SK-N-SH (cell line): Measurements from ENCODE around the gene DOK6. TPM values are rescaled to one million over a fixed set of nuclear protein-coding genes. Genes with fewer than 3 reads are reported as not detected.

Experiments used
- CTCF ChIA-PET: fragments of 300-600, 350-600 bp; formaldehyde crosslinking; extraction: SDS; loops from one replicate; lab custom pipeline; 2021; lab: Yijun Ruan, JAX
- POLR2A ChIA-PET: fragments of 350-600 bp; sonication (Branson Sonifier 250); formaldehyde crosslinking; extraction: SDS; loops from one replicate; lab custom pipeline; 2020; ENCODE audit warnings: antibody characterized with exemption, inconsistent platforms; lab: Yijun Ruan, JAX
- DNase-seq: peaks from one replicate; pipeline ENCODE4 v3.0.0; 2012
- H2AFZ ChIP-seq: fragments of 200-600 bp; sonication (generic); 2 replicates; pipeline ENCODE4 v1.8.1; 2016; ENCODE audit warnings: antibody characterized with exemption, mild to moderate bottlenecking, low read depth
- H3F3A ChIP-seq: fragments of 200-600 bp; sonication (generic); replicated peaks from 2 replicates; pipeline ENCODE3; 2016; ENCODE audit warnings: antibody characterized with exemption, mild to moderate bottlenecking; ENCODE audit not compliant: insufficient read depth
- H3K27ac ChIP-seq, 2 experiments: fragments of 200-500 bp in 1 of 2; fragments of 200-600 bp in 1 of 2; sonication (Bioruptor generic) in 1 of 2; sonication (generic), shearing (Covaris generic) in 1 of 2; 2 replicates each; pipeline versions ENCODE4 v1.5.1 to v1.6.1; 2014 to 2016; ENCODE audit warnings: low read depth in 2 of 2, inconsistent platforms in 1 of 2, low read length in 1 of 2, mild to moderate bottlenecking in 1 of 2, mixed read lengths in 1 of 2
- H3K27me3 ChIP-seq: fragments of 200-600 bp; sonication (generic), shearing (Covaris generic); 2 replicates; pipeline ENCODE4 v1.6.1; 2016; ENCODE audit warnings: mixed run types; ENCODE audit not compliant: insufficient read depth
- H3K36me3 ChIP-seq, 2 experiments: fragments of 200-500 bp in 1 of 2; fragments of 200-600 bp in 1 of 2; sonication (Bioruptor generic) in 1 of 2; sonication (generic) in 1 of 2; replicated peaks in 1 of 2; 2 replicates each; pipeline versions ENCODE3 to v1.5.1; 2014 to 2016; ENCODE audit warnings: low read length in 1 of 2, mild to moderate bottlenecking in 1 of 2; ENCODE audit not compliant: insufficient read depth in 2 of 2, control insufficient read depth in 1 of 2
- H3K4me1 ChIP-seq, 2 experiments: fragments of 200-500 bp in 1 of 2; fragments of 200-600 bp in 1 of 2; sonication (Bioruptor generic) in 1 of 2; sonication (generic), shearing (Covaris generic) in 1 of 2; 2 replicates each; pipeline versions ENCODE4 v1.5.1 to v1.6.1; 2014 to 2016; ENCODE audit warnings: low read depth in 1 of 2, low read length in 1 of 2, mixed run types in 1 of 2; ENCODE audit not compliant: insufficient read depth in 2 of 2, control insufficient read depth in 1 of 2
- H3K4me2 ChIP-seq: fragments of 200-600 bp; sonication (generic), shearing (Covaris generic); 2 replicates; pipeline ENCODE4 v1.6.1; 2017; ENCODE audit warnings: mixed run types
- H3K4me3 ChIP-seq, 2 experiments: fragments of 200-500 bp in 1 of 2; fragments of 200-600 bp in 1 of 2; sonication (Bioruptor generic) in 1 of 2; sonication (generic), shearing (Covaris generic) in 1 of 2; 2 replicates each; pipeline versions ENCODE4 v1.5.1 to v1.8.1; 2014 to 2016; ENCODE audit warnings: low read depth in 2 of 2, inconsistent platforms in 1 of 2, low read length in 1 of 2, mild to moderate bottlenecking in 1 of 2, mixed read lengths in 1 of 2, moderate library complexity in 1 of 2
- H3K79me2 ChIP-seq: fragments of 200-600 bp; sonication (generic); 2 replicates; pipeline ENCODE4 v1.8.1; 2017; ENCODE audit warnings: mild to moderate bottlenecking; ENCODE audit not compliant: insufficient read depth
- H3K9ac ChIP-seq: fragments of 200-600 bp; sonication (generic); 2 replicates; pipeline ENCODE4 v1.6.1; 2017; ENCODE audit warnings: mixed run types
- H3K9me2 ChIP-seq: fragments of 200-600 bp; sonication (generic); 2 replicates; pipeline ENCODE4 v1.6.1; 2017; ENCODE audit warnings: mixed run types
- H3K9me3 ChIP-seq: fragments of 200-600 bp; sonication (generic); 2 replicates; pipeline ENCODE4 v1.6.1; 2017; ENCODE audit warnings: mixed run types, mild to moderate bottlenecking, moderate library complexity
- H4K20me1 ChIP-seq: fragments of 200-600 bp; sonication (generic); 2 replicates; pipeline ENCODE4 v1.6.1; 2017; ENCODE audit warnings: mild to moderate bottlenecking, mixed run types; ENCODE audit not compliant: insufficient read depth
- CHD2 ChIP-seq: fragments of 150-350 bp; IDR thresholded peaks from 2 replicates; pipeline ENCODE4 v1.6.1; 2018; ENCODE audit warnings: low read length; ENCODE audit not compliant: partially characterized antibody
- EP300 ChIP-seq, 2 experiments: IDR thresholded peaks; 2 replicates each; pipeline versions ENCODE4 v1.4.0 to v1.6.1; 2012; ENCODE audit warnings: borderline replicate concordance in 1 of 2, low read depth in 1 of 2, low read length in 1 of 2
- FOSL2 ChIP-seq: IDR thresholded peaks from 2 replicates; pipeline ENCODE4 v1.4.0; 2012; ENCODE audit warnings: low read depth, mild to moderate bottlenecking, moderate library complexity, borderline replicate concordance
- FOXM1 ChIP-seq: IDR thresholded peaks from 2 replicates; pipeline ENCODE4 v1.4.0; 2012; ENCODE audit warnings: low read depth, mild to moderate bottlenecking
- GATA2 ChIP-seq: sonication (generic); formaldehyde crosslinking; IDR thresholded peaks from 2 replicates; pipeline ENCODE4 v1.5.0; 2020; ENCODE audit warnings: mild to moderate bottlenecking, missing genetic modification reagents
- JUND ChIP-seq: IDR thresholded peaks from 2 replicates; pipeline ENCODE4 v1.4.0; 2012
- NRF1 ChIP-seq: IDR thresholded peaks from 2 replicates; pipeline ENCODE4 v1.6.1; 2012; ENCODE audit warnings: low read depth, mild to moderate bottlenecking, low read length
- SIN3A ChIP-seq: IDR thresholded peaks from 2 replicates; pipeline ENCODE4 v1.6.1; 2012; ENCODE audit warnings: low read depth, mild to moderate bottlenecking, low read length, moderate library complexity, borderline replicate concordance
- TAF1 ChIP-seq: IDR thresholded peaks from 2 replicates; pipeline ENCODE4 v1.6.1; 2012; ENCODE audit warnings: low read depth, mild to moderate bottlenecking, low read length, moderate library complexity, borderline replicate concordance
- WGBS: methylation state at CpG from one replicate; pipeline ENCODE4 v1.1.6; 2017; ENCODE audit warnings: low lambda C conversion rate; 5-methylcytosine and 5-hydroxymethylcytosine counted together
- polyA plus RNA-seq, 3 experiments: library from polyadenylated mRNA; depleted of rRNA; stranded (reverse); fragments of >200 nt; gene quantifications; 2 replicates each; pipeline ENCODE4 v1.2.3, GENCODE V29; 2012
- TF ChIP-seq, protein P1 (sequence below): fragments of 150-350 bp; IDR thresholded peaks from 2 replicates; pipeline ENCODE4 v1.6.1; 2017; ENCODE audit warnings: antibody characterized with exemption, low read length, low read depth, borderline replicate concordance
- TF ChIP-seq, protein P2 (sequence below): IDR thresholded peaks from 2 replicates; pipeline ENCODE4 v1.6.1; 2012; ENCODE audit warnings: mild to moderate bottlenecking, low read depth, low read length, moderate library complexity
- TF ChIP-seq, protein P3 (sequence below): IDR thresholded peaks from 2 replicates; pipeline ENCODE4 v1.4.0; 2012; ENCODE audit warnings: low read depth, borderline replicate concordance

Gene DOK6
- polyA plus RNA-seq, 1 of the 3 experiments (the other 2 are of a cell fraction): 3.9 TPM

DNA sequence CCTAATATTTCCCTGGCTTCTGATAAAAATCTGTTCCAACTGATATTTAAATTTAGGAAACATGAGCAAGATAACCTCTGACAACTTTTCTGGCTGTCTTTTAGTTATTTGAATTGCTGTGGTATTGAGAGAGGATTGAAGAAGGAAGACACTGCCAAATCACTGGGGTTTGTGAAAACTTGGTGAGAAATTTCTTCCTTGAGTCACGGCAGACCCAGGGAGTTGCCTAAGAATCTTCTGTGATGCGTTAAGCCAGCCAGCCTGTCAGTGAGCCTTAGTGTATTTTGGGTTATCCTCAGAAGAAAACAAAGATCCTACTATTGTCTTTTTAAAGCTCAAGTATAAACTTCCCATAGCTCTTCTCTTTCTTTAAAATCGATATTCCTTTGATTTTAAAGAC lies 17.5 kb upstream of the DOK6 start:
- H3K79me2 ChIP-seq: no peaks in the 10 kb centered on the region
- H3K9me2 ChIP-seq: no peaks in the 10 kb centered on the region
- no peaks in the 10 kb centered on the region for H4K20me1 ChIP-seq
- H3K27ac ChIP-seq: no peak overlapping the region
- 56% methylated on average over 3 of the region's 3 CpGs for WGBS
- H3K9me3 ChIP-seq: no peaks in the 10 kb centered on the region
- POLR2A ChIA-PET: no interaction called here
- TF ChIP-seq CHD2: no peak
- TF ChIP-seq, all 33 proteins: peak for 0
- Histone ChIP-seq H2AFZ (no peak overlapping the region), H3F3A (no peaks in the 10 kb centered on the region), H3K27me3 (no peaks in the 10 kb centered on the region), H3K4me1 (no peaks in the 10 kb centered on the region), H3K9ac (no peak overlapping the region), H3K4me2 (no peak overlapping the region), H3K4me3 (no peak overlapping the region), H3K36me3 (no peaks in the 10 kb centered on the region)
- no peak for DNase-seq
- CTCF ChIA-PET: interaction anchor here (0.7 kb wide), 1 partner anchor 72 kb away, joined by 3 read pairs; no protein-coding TSS in a partner anchor

- no peak overlapping the region for H3K4me2 ChIP-seq
- H3K27me3 ChIP-seq: no peaks in the 10 kb centered on the region
- TF ChIP-seq, protein P1, sequence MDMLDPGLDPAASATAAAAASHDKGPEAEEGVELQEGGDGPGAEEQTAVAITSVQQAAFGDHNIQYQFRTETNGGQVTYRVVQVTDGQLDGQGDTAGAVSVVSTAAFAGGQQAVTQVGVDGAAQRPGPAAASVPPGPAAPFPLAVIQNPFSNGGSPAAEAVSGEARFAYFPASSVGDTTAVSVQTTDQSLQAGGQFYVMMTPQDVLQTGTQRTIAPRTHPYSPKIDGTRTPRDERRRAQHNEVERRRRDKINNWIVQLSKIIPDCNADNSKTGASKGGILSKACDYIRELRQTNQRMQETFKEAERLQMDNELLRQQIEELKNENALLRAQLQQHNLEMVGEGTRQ: no peak
- H3K9ac ChIP-seq: no peak overlapping the region
- no peaks in the 10 kb centered on the region for H3K9me3 ChIP-seq
- no peak overlapping the region for H3K27ac ChIP-seq
- no peaks in the 10 kb centered on the region for H3F3A ChIP-seq
- no peaks in the 10 kb centered on the region for H4K20me1 ChIP-seq
- peak overlapping the region; percentile 5; the same call in 1 of the 2 replicates for H2AFZ ChIP-seq
- H3K4me3 ChIP-seq: no peak overlapping the region
- no peak for DNase-seq
- H3K79me2 ChIP-seq: no peaks in the 10 kb centered on the region
- CTCF ChIA-PET: interaction anchor here (1.5 kb wide), 1 partner anchor 10 kb away, joined by 4 read pairs; no protein-coding TSS in a partner anchor
- POLR2A ChIA-PET: no interaction called here
- 68% methylated on average over 2 of the region's 2 CpGs for WGBS
- no peaks in the 10 kb centered on the region for H3K4me1 ChIP-seq
- no peaks in the 10 kb centered on the region for H3K9me2 ChIP-seq
- no peaks in the 10 kb centered on the region for H3K36me3 ChIP-seq
Measured at GRCh38 chr18:69387186-69387585, 13.5 kb upstream of the DOK6 start.

GRCh38 chr18:69388222-69388621 lies 12.5 kb upstream of the DOK6 start:
- 86% methylated on average over 1 of the region's 1 CpG for WGBS
- H3K9ac ChIP-seq: no peak overlapping the region
- H3K27ac ChIP-seq: no peak overlapping the region
- H3K4me3 ChIP-seq: no peak overlapping the region
- H3K9me2 ChIP-seq: no peaks in the 10 kb centered on the region
- no peaks in the 10 kb centered on the region for H4K20me1 ChIP-seq
- DNase-seq: no peak
- no peaks in the 10 kb centered on the region for H3K9me3 ChIP-seq
- no peak overlapping the region for H3K4me2 ChIP-seq
- H3K36me3 ChIP-seq: no peaks in the 10 kb centered on the region
- CTCF ChIA-PET: interaction anchor here (1.5 kb wide), 1 partner anchor 9 kb away, joined by 4 read pairs; no protein-coding TSS in a partner anchor
- H3K4me1 ChIP-seq: no peaks in the 10 kb centered on the region
- H3K27me3 ChIP-seq: no peaks in the 10 kb centered on the region
- POLR2A ChIA-PET: no interaction called here
- H2AFZ ChIP-seq: no peak overlapping the region
- no peaks in the 10 kb centered on the region for H3F3A ChIP-seq
- no peaks in the 10 kb centered on the region for H3K79me2 ChIP-seq
- TF ChIP-seq, protein P2, sequence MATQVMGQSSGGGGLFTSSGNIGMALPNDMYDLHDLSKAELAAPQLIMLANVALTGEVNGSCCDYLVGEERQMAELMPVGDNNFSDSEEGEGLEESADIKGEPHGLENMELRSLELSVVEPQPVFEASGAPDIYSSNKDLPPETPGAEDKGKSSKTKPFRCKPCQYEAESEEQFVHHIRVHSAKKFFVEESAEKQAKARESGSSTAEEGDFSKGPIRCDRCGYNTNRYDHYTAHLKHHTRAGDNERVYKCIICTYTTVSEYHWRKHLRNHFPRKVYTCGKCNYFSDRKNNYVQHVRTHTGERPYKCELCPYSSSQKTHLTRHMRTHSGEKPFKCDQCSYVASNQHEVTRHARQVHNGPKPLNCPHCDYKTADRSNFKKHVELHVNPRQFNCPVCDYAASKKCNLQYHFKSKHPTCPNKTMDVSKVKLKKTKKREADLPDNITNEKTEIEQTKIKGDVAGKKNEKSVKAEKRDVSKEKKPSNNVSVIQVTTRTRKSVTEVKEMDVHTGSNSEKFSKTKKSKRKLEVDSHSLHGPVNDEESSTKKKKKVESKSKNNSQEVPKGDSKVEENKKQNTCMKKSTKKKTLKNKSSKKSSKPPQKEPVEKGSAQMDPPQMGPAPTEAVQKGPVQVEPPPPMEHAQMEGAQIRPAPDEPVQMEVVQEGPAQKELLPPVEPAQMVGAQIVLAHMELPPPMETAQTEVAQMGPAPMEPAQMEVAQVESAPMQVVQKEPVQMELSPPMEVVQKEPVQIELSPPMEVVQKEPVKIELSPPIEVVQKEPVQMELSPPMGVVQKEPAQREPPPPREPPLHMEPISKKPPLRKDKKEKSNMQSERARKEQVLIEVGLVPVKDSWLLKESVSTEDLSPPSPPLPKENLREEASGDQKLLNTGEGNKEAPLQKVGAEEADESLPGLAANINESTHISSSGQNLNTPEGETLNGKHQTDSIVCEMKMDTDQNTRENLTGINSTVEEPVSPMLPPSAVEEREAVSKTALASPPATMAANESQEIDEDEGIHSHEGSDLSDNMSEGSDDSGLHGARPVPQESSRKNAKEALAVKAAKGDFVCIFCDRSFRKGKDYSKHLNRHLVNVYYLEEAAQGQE: no peak
- TF ChIP-seq FOXM1 (no peak), NRF1 (no peak), SIN3A (no peak), FOSL2 (no peak), TAF1 (no peak), EP300 (IDR thresholded peaks at IDR 0.05; ENCODE audit: borderline replicate concordance in 1 of 2, low read depth in 1 of 2, low read length in 1 of 2) (no peak), GATA2 (no peak), JUND (no peak), CHD2 (no peak)
- TF ChIP-seq, protein P3, sequence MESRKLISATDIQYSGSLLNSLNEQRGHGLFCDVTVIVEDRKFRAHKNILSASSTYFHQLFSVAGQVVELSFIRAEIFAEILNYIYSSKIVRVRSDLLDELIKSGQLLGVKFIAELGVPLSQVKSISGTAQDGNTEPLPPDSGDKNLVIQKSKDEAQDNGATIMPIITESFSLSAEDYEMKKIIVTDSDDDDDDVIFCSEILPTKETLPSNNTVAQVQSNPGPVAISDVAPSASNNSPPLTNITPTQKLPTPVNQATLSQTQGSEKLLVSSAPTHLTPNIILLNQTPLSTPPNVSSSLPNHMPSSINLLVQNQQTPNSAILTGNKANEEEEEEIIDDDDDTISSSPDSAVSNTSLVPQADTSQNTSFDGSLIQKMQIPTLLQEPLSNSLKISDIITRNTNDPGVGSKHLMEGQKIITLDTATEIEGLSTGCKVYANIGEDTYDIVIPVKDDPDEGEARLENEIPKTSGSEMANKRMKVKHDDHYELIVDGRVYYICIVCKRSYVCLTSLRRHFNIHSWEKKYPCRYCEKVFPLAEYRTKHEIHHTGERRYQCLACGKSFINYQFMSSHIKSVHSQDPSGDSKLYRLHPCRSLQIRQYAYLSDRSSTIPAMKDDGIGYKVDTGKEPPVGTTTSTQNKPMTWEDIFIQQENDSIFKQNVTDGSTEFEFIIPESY: no peak
- TF ChIP-seq, all 33 proteins: peak for 0
